Colonic mucosa (tissue), 4 donors: ENCODE results near the gene TMEM134. TPM values are rescaled to one million over a fixed set of nuclear protein-coding genes. Genes with fewer than 3 reads are reported as not detected.

ENCODE experiments used
- DNase-seq: peaks from one replicate; pipeline ENCODE4 v3.0.0-alpha.2; 2020
- H3K27ac ChIP-seq: fragments of 200-600 bp; one replicate; pipeline ENCODE4 v1.8.0; 2021
- H3K27me3 ChIP-seq: fragments of 200-600 bp; one replicate; pipeline ENCODE4 v1.8.0; 2021
- H3K36me3 ChIP-seq: fragments of 200-600 bp; one replicate; pipeline ENCODE4 v1.8.0; 2021
- H3K4me1 ChIP-seq: fragments of 200-600 bp; one replicate; pipeline ENCODE4 v1.8.0; 2021; ENCODE audit warnings: mild to moderate bottlenecking
- H3K4me3 ChIP-seq: fragments of 200-600 bp; one replicate; pipeline ENCODE4 v1.8.0; 2021
- H3K9ac ChIP-seq, 2 donors: one replicate each; pipeline ENCODE4 v1.7.0; 2013; ENCODE audit warnings: control low read depth in 2 of 2, low read depth in 2 of 2, low read length in 2 of 2
- H3K9me3 ChIP-seq: fragments of 200-600 bp; one replicate; pipeline ENCODE4 v1.8.0; 2021
- CTCF ChIP-seq: fragments of 200-600 bp; IDR thresholded peaks from one replicate; pipeline ENCODE4 v1.8.0; 2022; ENCODE audit warnings: antibody characterized with exemption, mild to moderate bottlenecking
- intact Hi-C: fragments of 100-400 bp; cut with DNase I; formaldehyde crosslinking; loops from one replicate; pipeline ENCODE4 v1.14.1; 2022
- total RNA-seq, 2 donors: library from RNA; stranded (reverse); fragmentation: NEBNext Ultra II Directional in 1 of 2; extraction: Animal tissue kit (Norgen Biotek cat#: 25700) in 1 of 2; gene quantifications; one replicate each; pipeline ENCODE4 v1.2.1, GENCODE V29; 2021
- donor health status: healthy.
- donor health status: DM: no; HTN: no; CAD: no.
- donor health status: DM: no; HTN: no; CAD: no.

TMEM134 gene
- total RNA-seq, 2 donors from 2014 or later: 50.1 to 59.5 TPM

GRCh38 chr11:67449116-67449844, 19.8 kb downstream of the TMEM134 start:
- H3K27me3 ChIP-seq: no peaks in the 10 kb centered on the region
- no peaks in the 10 kb centered on the region for H3K36me3 ChIP-seq
- intact Hi-C loops: no loop called here
- no peak for DNase-seq
- H3K9me3 ChIP-seq: no peaks in the 10 kb centered on the region
- no peak overlapping the region for H3K9ac ChIP-seq
- no peaks in the 10 kb centered on the region for H3K4me1 ChIP-seq
- H3K4me3 ChIP-seq: no peak overlapping the region
- no peak overlapping the region for H3K27ac ChIP-seq
- no peak for TF ChIP-seq CTCF

- H3K27me3 ChIP-seq: no peaks in the 10 kb centered on the region
Measured at GRCh38 chr11:67448220-67448609, 20.8 kb downstream of the TMEM134 start.

GRCh38 chr11:67445515-67445914, 23.5 kb downstream of the TMEM134 start:
- DNase-seq: no peak
- Histone ChIP-seq H3K9me3 (no peaks in the 10 kb centered on the region), H3K4me1 (peaks cover 11% of the 10 kb centered on the region), H3K27ac (no peak overlapping the region), H3K4me3 (no peak overlapping the region), H3K27me3 (no peaks in the 10 kb centered on the region), H3K9ac (no peak overlapping the region), H3K36me3 (no peaks in the 10 kb centered on the region)
- no peak for TF ChIP-seq CTCF
- intact Hi-C loops: no loop called here

More at GRCh38 chr11:67448220-67448609, 20.8 kb downstream of the TMEM134 start:
- no peaks in the 10 kb centered on the region for H3K9me3 ChIP-seq
- H3K27ac ChIP-seq: no peak overlapping the region
- H3K4me3 ChIP-seq: no peak overlapping the region
- DNase-seq: no peak
- no peak overlapping the region for H3K9ac ChIP-seq
- no peaks in the 10 kb centered on the region for H3K4me1 ChIP-seq
- H3K36me3 ChIP-seq: no peaks in the 10 kb centered on the region
- intact Hi-C loops: no loop called here
- TF ChIP-seq CTCF: no peak

- Histone ChIP-seq H3K9ac (peak overlapping the region; percentile 87 to 97), H3K4me1 (peaks cover 11% of the 10 kb centered on the region), H3K9me3 (no peaks in the 10 kb centered on the region), H3K27me3 (no peaks in the 10 kb centered on the region), H3K36me3 (no peaks in the 10 kb centered on the region), H3K27ac (peak overlapping the region; percentile 93), H3K4me3 (peak overlapping the region; percentile 98)
- no peak for TF ChIP-seq CTCF
- DNase-seq: no peak
- intact Hi-C loops: no loop called here
Measured at GRCh38 chr11:67442504-67443404, 26.3 kb downstream of the TMEM134 start.

- no peak for DNase-seq
- Histone ChIP-seq H3K36me3 (no peaks in the 10 kb centered on the region), H3K27ac (no peak overlapping the region), H3K9ac (peak overlapping the region in 1 of 2 donors; percentile 97), H3K4me1 (peaks cover 11% of the 10 kb centered on the region), H3K27me3 (no peaks in the 10 kb centered on the region), H3K4me3 (peak overlapping the region; percentile 98), H3K9me3 (no peaks in the 10 kb centered on the region)
- intact Hi-C loops: no loop called here
- TF ChIP-seq CTCF: no peak
Measured at GRCh38 chr11:67441731-67442351, 27.2 kb downstream of the TMEM134 start.
